Measurements from ENCODE around the gene RMND5B.

RMND5B gene

DNA sequence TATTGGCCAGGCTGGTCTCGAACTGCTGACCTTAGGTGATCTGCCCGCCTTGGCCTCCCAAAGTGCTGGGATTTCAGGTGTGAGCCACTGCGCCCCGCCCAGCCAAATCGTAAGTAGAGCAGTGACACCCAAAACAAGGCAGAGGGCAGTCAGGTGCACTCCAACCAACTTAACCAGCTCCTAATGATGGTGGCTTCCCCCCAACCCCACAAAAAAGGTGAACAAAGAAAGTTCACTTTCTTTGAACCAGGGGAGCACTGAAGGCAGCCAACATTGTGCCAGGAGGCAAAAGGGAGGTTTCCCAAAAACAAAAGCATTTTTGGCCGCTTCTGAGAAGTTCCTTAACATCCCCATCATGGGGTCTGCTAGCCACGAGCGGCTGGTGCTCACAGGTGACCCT, 46.8 kb downstream of the RMND5B start:
- no peak for DNase-seq (ENCODE audit: low read depth)
- H3K4me3 ChIP-seq (ENCODE audit: low read depth, low read length): no peak overlapping the region
- TF ChIP-seq, protein P1, sequence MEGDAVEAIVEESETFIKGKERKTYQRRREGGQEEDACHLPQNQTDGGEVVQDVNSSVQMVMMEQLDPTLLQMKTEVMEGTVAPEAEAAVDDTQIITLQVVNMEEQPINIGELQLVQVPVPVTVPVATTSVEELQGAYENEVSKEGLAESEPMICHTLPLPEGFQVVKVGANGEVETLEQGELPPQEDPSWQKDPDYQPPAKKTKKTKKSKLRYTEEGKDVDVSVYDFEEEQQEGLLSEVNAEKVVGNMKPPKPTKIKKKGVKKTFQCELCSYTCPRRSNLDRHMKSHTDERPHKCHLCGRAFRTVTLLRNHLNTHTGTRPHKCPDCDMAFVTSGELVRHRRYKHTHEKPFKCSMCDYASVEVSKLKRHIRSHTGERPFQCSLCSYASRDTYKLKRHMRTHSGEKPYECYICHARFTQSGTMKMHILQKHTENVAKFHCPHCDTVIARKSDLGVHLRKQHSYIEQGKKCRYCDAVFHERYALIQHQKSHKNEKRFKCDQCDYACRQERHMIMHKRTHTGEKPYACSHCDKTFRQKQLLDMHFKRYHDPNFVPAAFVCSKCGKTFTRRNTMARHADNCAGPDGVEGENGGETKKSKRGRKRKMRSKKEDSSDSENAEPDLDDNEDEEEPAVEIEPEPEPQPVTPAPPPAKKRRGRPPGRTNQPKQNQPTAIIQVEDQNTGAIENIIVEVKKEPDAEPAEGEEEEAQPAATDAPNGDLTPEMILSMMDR (IDR thresholded peaks at IDR 0.05; ENCODE audit: low read depth, low read length): no peak
- TF ChIP-seq, protein P2, sequence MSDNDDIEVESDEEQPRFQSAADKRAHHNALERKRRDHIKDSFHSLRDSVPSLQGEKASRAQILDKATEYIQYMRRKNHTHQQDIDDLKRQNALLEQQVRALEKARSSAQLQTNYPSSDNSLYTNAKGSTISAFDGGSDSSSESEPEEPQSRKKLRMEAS (IDR thresholded peaks at IDR 0.05; ENCODE audit: low read depth, low read length): no peak
- TF ChIP-seq POLR2A (IDR thresholded peaks at IDR 0.05; ENCODE audit: extremely low read depth, insufficient read length): no peak

DNA sequence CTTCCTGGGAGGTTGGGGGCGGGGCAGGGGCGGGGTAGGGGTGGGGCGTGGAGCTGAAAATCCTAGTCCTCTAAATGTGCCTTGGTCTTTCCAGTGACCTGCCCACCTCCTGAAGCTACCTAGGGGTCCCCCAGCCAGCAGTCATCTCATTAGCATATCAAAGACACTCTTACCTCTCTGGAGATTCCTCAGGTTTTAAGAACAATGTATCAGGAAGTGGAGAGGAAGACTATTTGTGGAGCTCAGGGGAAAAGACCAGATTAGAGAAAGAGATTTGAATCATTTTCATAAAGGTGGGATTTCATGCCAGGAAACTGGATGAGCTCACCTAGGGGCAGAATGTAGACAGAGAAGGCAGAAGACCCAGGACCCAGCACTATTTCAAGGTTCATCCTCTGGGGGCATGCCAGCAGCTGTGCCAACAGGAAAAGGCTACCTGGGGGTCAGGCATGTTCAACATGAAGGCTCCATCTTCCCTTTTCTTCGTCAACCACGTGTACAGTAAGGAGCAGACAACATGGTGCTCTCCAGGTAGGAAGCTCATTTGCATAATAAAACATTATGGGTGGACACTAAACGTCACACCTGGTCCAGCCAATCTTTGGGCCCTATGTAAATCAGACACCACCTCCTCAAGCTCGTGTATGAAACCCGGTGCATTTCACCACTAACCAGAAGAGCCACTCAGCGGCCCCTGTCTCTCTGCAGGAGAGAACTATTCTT, 49.5 kb downstream of the RMND5B start:
- no peak for DNase-seq (ENCODE audit: low read depth)
- TF ChIP-seq POLR2A (IDR thresholded peaks at IDR 0.05; ENCODE audit: extremely low read depth, insufficient read length) (no peak), MYC (IDR thresholded peaks at IDR 0.05; ENCODE audit: low read depth, low read length) (no peak)
- TF ChIP-seq, protein P1 (IDR thresholded peaks at IDR 0.05; ENCODE audit: low read depth, low read length): no peak
- TF ChIP-seq, protein P2 (IDR thresholded peaks at IDR 0.05; ENCODE audit: low read depth, low read length): no peak
- no peak overlapping the region for H3K4me3 ChIP-seq (ENCODE audit: low read depth, low read length)

DNA sequence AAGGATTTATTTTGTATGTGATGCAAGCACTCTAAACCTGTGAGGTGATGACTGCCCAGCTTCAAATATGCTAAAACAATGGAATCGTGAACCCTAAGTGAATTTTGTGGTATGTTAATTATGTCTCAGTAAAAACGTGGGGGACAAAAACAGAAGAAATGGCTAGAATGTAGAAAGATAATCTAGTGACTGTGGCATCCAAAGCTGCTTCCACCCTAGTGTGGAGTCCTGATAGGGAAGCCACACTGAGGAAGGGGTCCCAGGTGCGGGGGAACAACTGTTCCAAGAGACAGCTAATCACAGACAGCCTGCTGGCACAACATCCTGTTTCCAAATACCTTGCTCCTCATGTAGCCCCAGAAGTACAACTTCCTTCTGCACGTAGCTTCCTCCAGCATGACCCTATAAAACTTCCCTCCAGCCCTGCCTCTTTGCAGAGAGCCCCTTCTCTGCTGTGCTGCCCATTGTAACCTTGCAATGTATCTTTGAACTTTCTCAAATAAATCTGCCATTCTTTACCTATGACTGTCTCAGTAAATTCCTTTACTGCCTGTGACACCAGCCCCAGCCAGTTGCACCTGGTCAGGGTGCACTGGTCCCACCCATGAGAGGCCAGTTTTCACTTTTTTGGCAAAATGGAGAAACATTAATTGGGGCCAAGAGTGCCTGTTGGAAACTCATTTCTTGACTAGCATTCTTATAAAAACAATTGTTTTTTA, 51.5 kb downstream of the RMND5B start:
- peak; percentile 95 for DNase-seq (ENCODE audit: low read depth)
- no peak overlapping the region for H3K4me3 ChIP-seq (ENCODE audit: low read depth, low read length)
- TF ChIP-seq, protein P1 (IDR thresholded peaks at IDR 0.05; ENCODE audit: low read depth, low read length): no peak
- TF ChIP-seq, protein P2 (IDR thresholded peaks at IDR 0.05; ENCODE audit: low read depth, low read length): peak; percentile 37; the same call in 1 of the 2 replicates
- TF ChIP-seq MYC (IDR thresholded peaks at IDR 0.05; ENCODE audit: low read depth, low read length): peak; percentile 48; the same call in 1 of the 2 replicates

DNA sequence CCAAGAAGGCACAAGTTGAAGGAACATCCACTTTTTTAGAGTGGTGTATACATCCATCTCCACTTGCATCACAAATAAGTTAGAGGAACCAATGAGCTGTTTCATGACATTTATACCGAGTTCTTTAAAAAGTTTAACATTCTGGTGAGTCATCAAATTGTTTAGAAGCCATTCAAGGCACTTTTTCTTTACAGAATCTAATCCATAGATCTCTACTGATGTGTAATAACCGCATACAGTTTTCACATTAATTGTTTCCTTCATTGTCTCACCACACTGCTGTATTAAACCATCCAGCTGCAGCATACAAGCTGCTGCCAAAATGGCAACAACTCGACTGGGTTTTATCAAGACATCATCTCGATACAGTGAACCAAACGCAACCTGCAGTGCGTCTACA, 55.6 kb downstream of the RMND5B start:
- no peak for TF ChIP-seq POLR2A (IDR thresholded peaks at IDR 0.05; ENCODE audit: extremely low read depth, insufficient read length)
- TF ChIP-seq, protein P1 (IDR thresholded peaks at IDR 0.05; ENCODE audit: low read depth, low read length): no peak
- H3K4me3 ChIP-seq (ENCODE audit: low read depth, low read length): no peak overlapping the region
- DNase-seq (ENCODE audit: low read depth): no peak

DNA sequence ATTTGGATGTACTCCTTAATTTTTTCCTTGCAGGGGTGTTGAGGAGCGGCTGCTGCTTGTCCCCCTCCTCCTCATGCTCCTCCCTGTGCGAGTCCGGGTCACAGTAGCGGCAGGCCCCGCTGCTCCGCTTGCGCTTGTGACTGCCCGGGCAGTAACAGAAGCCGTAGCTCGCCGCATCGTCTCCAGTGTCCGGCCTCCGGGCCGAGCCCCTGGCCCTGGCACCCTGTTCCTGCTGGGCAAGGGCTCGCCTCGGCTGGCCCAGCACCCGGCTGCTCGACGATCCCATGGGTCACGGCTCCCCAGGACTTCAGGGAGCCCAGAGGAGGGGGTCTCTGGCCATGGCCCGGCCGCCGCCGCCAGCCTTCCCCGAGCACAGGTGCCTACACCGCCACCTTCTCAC, 56.2 kb downstream of the RMND5B start, which contains the start of gene GMCL2:
GMCL2 (minus strand) TSS at position 358 of the 400 bp plus-strand sequence; CDS start at position 286, 72 bp downstream.
- DNase-seq (ENCODE audit: low read depth): no peak
- TF ChIP-seq POLR2A (IDR thresholded peaks at IDR 0.05; ENCODE audit: extremely low read depth, insufficient read length) (no peak), MYC (IDR thresholded peaks at IDR 0.05; ENCODE audit: low read depth, low read length) (no peak)
- TF ChIP-seq, protein P2 (IDR thresholded peaks at IDR 0.05; ENCODE audit: low read depth, low read length): no peak
- TF ChIP-seq, protein P1 (IDR thresholded peaks at IDR 0.05; ENCODE audit: low read depth, low read length): no peak
- H3K4me3 ChIP-seq (ENCODE audit: low read depth, low read length): no peak within 1 kb of the TSS
